GM23248 (cell line): ENCODE results near the gene SPSB3. TPM values are rescaled to one million over a fixed set of nuclear protein-coding genes. Genes with fewer than 3 reads are reported as not detected.

Experiments used
- DNase-seq: peaks from one replicate; pipeline ENCODE4 v3.0.0-alpha.2; 2015
- H2AFZ ChIP-seq: fragments of 200-600 bp; sonication (generic); 2 replicates; pipeline ENCODE4 v1.6.1; 2016; ENCODE audit warnings: antibody characterized with exemption
- H3F3A ChIP-seq: fragments of 200-600 bp; sonication (generic); 2 replicates; pipeline ENCODE4 v1.6.1; 2016; ENCODE audit warnings: mild to moderate bottlenecking, antibody characterized with exemption, mixed run types; ENCODE audit not compliant: insufficient read depth
- H3K27ac ChIP-seq: fragments of 200-600 bp; sonication (generic); 2 replicates; pipeline ENCODE4 v1.5.1; 2016; ENCODE audit warnings: mild to moderate bottlenecking
- H3K27me3 ChIP-seq: fragments of 200-600 bp; sonication (generic); replicated peaks from 2 replicates; pipeline ENCODE4 v1.6.1; 2016; ENCODE audit warnings: mild to moderate bottlenecking; ENCODE audit not compliant: insufficient read depth
- H3K36me3 ChIP-seq: fragments of 200-600 bp; sonication (generic); 2 replicates; pipeline ENCODE4 v1.6.1; 2016; ENCODE audit warnings: low read depth, mild to moderate bottlenecking
- H3K4me1 ChIP-seq: fragments of 200-600 bp; sonication (generic); 2 replicates; pipeline ENCODE4 v1.6.1; 2016; ENCODE audit warnings: mild to moderate bottlenecking; ENCODE audit not compliant: insufficient read depth
- H3K4me2 ChIP-seq: fragments of 200-600 bp; sonication (generic); one replicate; pipeline ENCODE4 v1.6.1; 2016; ENCODE audit warnings: mild to moderate bottlenecking; ENCODE audit not compliant: unreplicated experiment
- H3K4me3 ChIP-seq: fragments of 200-600 bp; sonication (generic); 2 replicates; pipeline ENCODE4 v1.5.1; 2016; ENCODE audit warnings: mild to moderate bottlenecking
- H3K79me2 ChIP-seq: fragments of 200-600 bp; sonication (generic); 2 replicates; pipeline ENCODE4 v1.6.1; 2016; ENCODE audit warnings: mild to moderate bottlenecking; ENCODE audit not compliant: insufficient read depth
- H3K9ac ChIP-seq: fragments of 200-600 bp; sonication (generic); 2 replicates; pipeline ENCODE4 v1.6.1; 2016; ENCODE audit warnings: mild to moderate bottlenecking
- H3K9me2 ChIP-seq: fragments of 200-600 bp; sonication (generic); 2 replicates; pipeline ENCODE4 v1.6.1; 2016; ENCODE audit warnings: mixed run types, mild to moderate bottlenecking, moderate library complexity; ENCODE audit not compliant: insufficient read depth
- H3K9me3 ChIP-seq: fragments of 200-600 bp; sonication (generic); one replicate; pipeline ENCODE4 v1.6.1; 2017; ENCODE audit warnings: low read depth
- H4K20me1 ChIP-seq: fragments of 200-600 bp; sonication (generic); 2 replicates; pipeline ENCODE4 v1.6.0; 2016; ENCODE audit not compliant: insufficient read depth
- EZH2 ChIP-seq: fragments of 200-600 bp; sonication (generic); IDR thresholded peaks from 2 replicates; pipeline ENCODE4 v1.6.1; 2018; ENCODE audit warnings: antibody characterized with exemption, mild to moderate bottlenecking; ENCODE audit not compliant: insufficient read depth, poor library complexity, severe bottlenecking
- EZH2phosphoT487 ChIP-seq: fragments of 200-600 bp; sonication (generic); IDR thresholded peaks from 2 replicates; pipeline ENCODE4 v1.6.1; 2018; ENCODE audit warnings: antibody characterized with exemption, moderate library complexity, mild to moderate bottlenecking, low read depth; ENCODE audit not compliant: insufficient read depth
- WGBS, 2 experiments: methylation state at CpG; one replicate each; pipeline ENCODE4 v1.1.6; 2015 to 2017; ENCODE audit warnings: low lambda C conversion rate in 2 of 2, low coverage in 1 of 2; ENCODE audit errors: missing lambda C conversion rate in 2 of 2; 5-methylcytosine and 5-hydroxymethylcytosine counted together
- in situ Hi-C: fragments of 300-500 bp; cut with MboI; formaldehyde crosslinking; loops from 2 replicates; pipeline ENCODE4 v1.15.0; 2020
- polyA plus RNA-seq: library from polyadenylated mRNA; unstranded; fragments of >200 nt; fragmentation: Nextera tagmentation; extraction: Ambion mirVana; gene quantifications from 2 replicates; pipeline ENCODE4 v1.2.1, GENCODE V29; 2016
- total RNA-seq: library from RNA; depleted of rRNA; stranded (reverse); fragments of >200 nt; shearing (Covaris generic); gene quantifications from 2 replicates; pipeline ENCODE4 v1.2.3, GENCODE V29; 2014

Gene SPSB3
- total and polyA plus RNA-seq, 2 experiments from 2014 or later = 35.3 to 35.6 TPM

- no peak overlapping the region for H3K4me2 ChIP-seq
Measured at GRCh38 chr16:1745181-1745899, 37.0 kb downstream of the SPSB3 start.

GRCh38 chr16:1744338-1744840 lies 38.0 kb downstream of the SPSB3 start:
- Histone ChIP-seq H3K9me2 (no peaks in the 10 kb centered on the region), H3K4me3 (no peak overlapping the region), H3K4me1 (peaks cover 11% of the 10 kb centered on the region), H3K4me2 (no peak overlapping the region), H3K9ac (no peak overlapping the region), H3K27me3 (no peaks in the 10 kb centered on the region), H3K27ac (no peak overlapping the region), H3K9me3 (no peaks in the 10 kb centered on the region), H3K36me3 (no peaks in the 10 kb centered on the region; the same call in 1 of the 2 replicates), H3F3A (no peaks in the 10 kb centered on the region), H2AFZ (no peak overlapping the region), H3K79me2 (peaks cover 4% of the 10 kb centered on the region; the same call in 1 of the 2 replicates), H4K20me1 (no peaks in the 10 kb centered on the region)
- in situ Hi-C loops = no loop called here
- no peak for TF ChIP-seq EZH2phosphoT487
- TF ChIP-seq EZH2 = no peak
- 95 to 96% methylated on average over 21 to 22 of the region's 24 CpGs for WGBS, 2 experiments
- no peak for DNase-seq

More at GRCh38 chr16:1745181-1745899, 37.0 kb downstream of the SPSB3 start:
- Histone ChIP-seq H3K9me3 (no peaks in the 10 kb centered on the region), H3K4me1 (peaks cover 11% of the 10 kb centered on the region), H2AFZ (no peak overlapping the region), H4K20me1 (no peaks in the 10 kb centered on the region), H3K27ac (peak overlapping the region; percentile 24; the same call in 1 of the 2 replicates), H3K9me2 (no peaks in the 10 kb centered on the region), H3F3A (no peaks in the 10 kb centered on the region), H3K36me3 (no peaks in the 10 kb centered on the region; the same call in 1 of the 2 replicates), H3K9ac (no peak overlapping the region), H3K79me2 (peaks cover 1% of the 10 kb centered on the region; the same call in 1 of the 2 replicates), H3K27me3 (no peaks in the 10 kb centered on the region), H3K4me3 (no peak overlapping the region)
- 73% methylated on average over 24 to 25 of the region's 25 CpGs for WGBS, 2 experiments
- DNase-seq = peak; percentile 74
- in situ Hi-C loops = no loop called here
- TF ChIP-seq EZH2 (no peak), EZH2phosphoT487 (no peak)

- in situ Hi-C loops = no loop called here
- Histone ChIP-seq H3K4me3 (no peak overlapping the region), H3F3A (no peaks in the 10 kb centered on the region), H3K9ac (no peak overlapping the region), H3K27ac (no peak overlapping the region), H2AFZ (no peak overlapping the region), H3K9me3 (no peaks in the 10 kb centered on the region), H3K4me2 (no peak overlapping the region), H3K36me3 (no peaks in the 10 kb centered on the region; the same call in 1 of the 2 replicates), H3K4me1 (peaks cover 11% of the 10 kb centered on the region), H4K20me1 (no peaks in the 10 kb centered on the region), H3K27me3 (no peaks in the 10 kb centered on the region), H3K79me2 (peaks cover 4% of the 10 kb centered on the region; the same call in 1 of the 2 replicates), H3K9me2 (no peaks in the 10 kb centered on the region)
- 96 to 98% methylated on average over 31 to 32 of the region's 32 CpGs for WGBS, 2 experiments
- no peak for TF ChIP-seq EZH2
- no peak for TF ChIP-seq EZH2phosphoT487
- no peak for DNase-seq
Measured at GRCh38 chr16:1743376-1744337, 38.7 kb downstream of the SPSB3 start.

- peaks cover 4% of the 10 kb centered on the region; the same call in 1 of the 2 replicates for H3K79me2 ChIP-seq
- no peaks in the 10 kb centered on the region; the same call in 1 of the 2 replicates for H3K36me3 ChIP-seq
- no peaks in the 10 kb centered on the region for H3F3A ChIP-seq
- H3K4me3 ChIP-seq = no peak overlapping the region
- H2AFZ ChIP-seq = no peak overlapping the region
- no peak for TF ChIP-seq EZH2
- H3K9me3 ChIP-seq = no peaks in the 10 kb centered on the region
- in situ Hi-C loops = no loop called here
- peaks cover 11% of the 10 kb centered on the region for H3K4me1 ChIP-seq
- H3K9me2 ChIP-seq = no peaks in the 10 kb centered on the region
- H3K4me2 ChIP-seq = no peak overlapping the region
- H3K27ac ChIP-seq = no peak overlapping the region
- 90% methylated on average over 19 of the region's 19 CpGs for WGBS, 2 experiments
- H3K9ac ChIP-seq = no peak overlapping the region
- no peak for DNase-seq
- no peaks in the 10 kb centered on the region for H3K27me3 ChIP-seq
- H4K20me1 ChIP-seq = no peaks in the 10 kb centered on the region
Measured at GRCh38 chr16:1741553-1742165, 40.7 kb downstream of the SPSB3 start.
